HL-60 (cell line): Measurements from ENCODE around the gene GTF2E1.
"Not testable (repeated sequence)": the region's sequence is repeated elsewhere in the genome, so short reads cannot be mapped to it uniquely, and the experiment has no call there.

Source experiments
- DNase-seq, 2 experiments: peaks; one replicate each; pipeline ENCODE4 v3.0.0-alpha.2; 2010 to 2020; ENCODE audit warnings: low read depth in 1 of 2, low spot score in 1 of 2
- H3K27ac ChIP-seq: fragments of 250-450 bp; sonication (Bioruptor Pico); replicated peaks from 2 replicates; pipeline ENCODE4 v1.5.1; 2020; ENCODE audit warnings: mild to moderate bottlenecking, moderate library complexity
- H3K27me3 ChIP-seq: fragments of 250-450 bp; sonication (Bioruptor Pico); 2 replicates; pipeline ENCODE4 v1.5.1; 2021; ENCODE audit warnings: mild to moderate bottlenecking, moderate library complexity; ENCODE audit not compliant: insufficient read depth, poor library complexity, severe bottlenecking
- H3K4me3 ChIP-seq: replicated peaks from 2 replicates; pipeline ENCODE4 v1.5.1; 2011; ENCODE audit warnings: mild to moderate bottlenecking, control low read depth, low read length; ENCODE audit not compliant: insufficient read depth
- CTCF ChIP-seq: IDR thresholded peaks from one replicate; pipeline ENCODE4 v1.5.1; 2011; ENCODE audit warnings: low read length, control low read depth, inconsistent platforms; ENCODE audit not compliant: insufficient read depth
- GABPA ChIP-seq: IDR thresholded peaks from 2 replicates; pipeline ENCODE4 v1.6.1; 2012; ENCODE audit warnings: low read depth
- POLR2AphosphoS5 ChIP-seq: IDR thresholded peaks from 2 replicates; pipeline ENCODE4 v1.6.1; 2012; ENCODE audit warnings: low read depth
- REST ChIP-seq: IDR thresholded peaks from 2 replicates; pipeline ENCODE4 v1.6.1; 2012; ENCODE audit warnings: low read depth; ENCODE audit not compliant: insufficient replicate concordance
- SPI1 ChIP-seq: IDR thresholded peaks from 2 replicates; pipeline ENCODE4 v1.6.1; 2012; ENCODE audit warnings: low read depth, mild to moderate bottlenecking, borderline replicate concordance

GTF2E1 gene

GRCh38 chr3:120730576-120731542 lies 11.7 kb upstream of the GTF2E1 start:
- no peak overlapping the region for H3K4me3 ChIP-seq
- no peaks in the 10 kb centered on the region for H3K27me3 ChIP-seq
- no peak for TF ChIP-seq SPI1
- TF ChIP-seq GABPA: no peak
- TF ChIP-seq REST: no peak
- TF ChIP-seq POLR2AphosphoS5: no peak
- TF ChIP-seq CTCF: no peak
- DNase-seq: no peak
- no peak overlapping the region for H3K27ac ChIP-seq

- H3K4me3 ChIP-seq, DNase-seq, H3K27me3 ChIP-seq, H3K27ac ChIP-seq: not testable (repeated sequence)
Observed at GRCh38 chr3:120738006-120738405, 4.5 kb upstream of the GTF2E1 start.

- Histone ChIP-seq H3K4me3 (peak overlapping the region; percentile 97), H3K27me3 (no peaks in the 10 kb centered on the region), H3K27ac (peak overlapping the region; percentile 99)
- no peak for DNase-seq
- TF ChIP-seq GABPA (no peak), SPI1 (no peak), POLR2AphosphoS5 (no peak)
Observed at GRCh38 chr3:120741320-120741719, 1.2 kb upstream of the GTF2E1 start.

- no peaks in the 10 kb centered on the region for H3K27me3 ChIP-seq
- peak overlapping the region; percentile 97 for H3K4me3 ChIP-seq
- TF ChIP-seq REST (no peak), CTCF (no peak), POLR2AphosphoS5 (peak; percentile 13; the same call in 1 of the 2 replicates), SPI1 (no peak; the same call in 1 of the 2 replicates), GABPA (no peak)
- H3K27ac ChIP-seq: peak overlapping the region; percentile 99
- no peak for DNase-seq
Observed at GRCh38 chr3:120741837-120742197, 727 bp upstream of the GTF2E1 start.
